GM12875 (cell line): Measurements from ENCODE around the gene PRSS37.

ENCODE experiments used
- H3K4me3 ChIP-seq: one replicate; pipeline ENCODE4 v1.5.1; 2011; ENCODE audit warnings: low read depth, low read length, control low read depth
- CTCF ChIP-seq: IDR thresholded peaks from 2 replicates; pipeline ENCODE4 v1.5.1; 2011; ENCODE audit warnings: low read depth, mild to moderate bottlenecking, control low read depth, inconsistent platforms, low read length, moderate library complexity, borderline replicate concordance; ENCODE audit not compliant: insufficient read depth

Gene PRSS37

GRCh38 chr7:141789917-141790316, 51.4 kb downstream of the PRSS37 start, which contains the start of gene TAS2R5:
TSS of gene TAS2R5 (plus strand) at chr7:141790217. CDS start at chr7:141790362, 145 bp downstream.
- H3K4me3 ChIP-seq = no peak within 1 kb of the TSS
- no peak for TF ChIP-seq CTCF

GRCh38 chr7:141788296-141788695, 53.0 kb downstream of the PRSS37 start:
- no peak overlapping the region for H3K4me3 ChIP-seq
- no peak for TF ChIP-seq CTCF
